HT1080 (cell line): ENCODE data around the gene EPHB2. TPM values are rescaled to one million over a fixed set of nuclear protein-coding genes. Genes with fewer than 3 reads are reported as not detected.

Experiments
- DNase-seq: peaks from one replicate; pipeline ENCODE4 v3.0.0-alpha.2; 2015; ENCODE audit warnings: low read depth
- total RNA-seq: library from RNA; depleted of rRNA; stranded (reverse); fragments of >200 nt; shearing (Covaris generic); gene quantifications from 2 replicates; pipeline ENCODE4 v1.2.3, GENCODE V29; 2014

Gene EPHB2
- total RNA-seq, 1 experiment from 2014 or later: 90.3 TPM

DNA sequence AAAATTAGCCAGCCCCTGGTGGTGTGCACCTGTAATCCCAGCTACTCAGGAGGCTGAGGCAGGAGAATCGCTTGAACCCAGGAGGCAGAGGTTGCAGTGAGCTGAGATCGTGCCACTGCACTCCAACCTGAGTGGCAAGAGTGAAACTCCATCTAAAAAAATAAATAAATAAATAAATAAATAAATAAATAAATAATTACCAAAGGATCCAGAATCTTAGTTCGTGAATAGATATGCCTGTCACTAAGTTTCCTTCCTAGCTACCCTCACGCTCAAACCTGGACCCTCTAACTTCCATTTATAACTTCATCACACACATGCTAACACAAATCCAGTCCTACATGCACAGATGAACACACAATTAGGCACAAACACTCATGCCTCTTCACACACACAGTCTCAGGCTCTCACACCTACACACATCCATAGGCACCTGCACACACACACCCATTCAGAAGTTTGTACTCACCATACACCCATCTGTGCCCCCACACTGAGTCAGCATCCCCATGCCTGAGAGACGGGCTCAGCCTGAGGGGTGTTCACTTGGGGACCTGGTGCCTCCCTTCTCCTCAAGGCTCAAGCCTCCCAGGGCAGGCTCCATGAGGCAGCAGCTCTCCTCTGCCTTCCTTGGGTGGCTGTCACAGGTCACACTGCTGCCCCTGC, 200.5 kb downstream of the EPHB2 start:
- DNase-seq: no peak

DNA sequence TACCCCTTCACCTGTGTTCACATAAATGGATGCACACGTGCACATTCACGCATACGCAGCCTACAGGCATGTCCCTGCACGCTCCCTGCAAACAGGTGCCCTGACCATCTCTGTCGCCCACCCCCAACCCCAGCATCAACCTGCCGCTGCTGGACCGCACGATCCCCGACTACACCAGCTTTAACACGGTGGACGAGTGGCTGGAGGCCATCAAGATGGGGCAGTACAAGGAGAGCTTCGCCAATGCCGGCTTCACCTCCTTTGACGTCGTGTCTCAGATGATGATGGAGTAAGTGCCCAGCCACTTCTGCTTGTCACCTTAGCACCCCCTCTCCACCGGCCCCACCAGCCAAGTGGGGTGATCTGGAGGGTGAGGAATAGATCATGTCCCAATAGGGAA, 201.7 kb downstream of the EPHB2 start:
- no peak for DNase-seq

DNA sequence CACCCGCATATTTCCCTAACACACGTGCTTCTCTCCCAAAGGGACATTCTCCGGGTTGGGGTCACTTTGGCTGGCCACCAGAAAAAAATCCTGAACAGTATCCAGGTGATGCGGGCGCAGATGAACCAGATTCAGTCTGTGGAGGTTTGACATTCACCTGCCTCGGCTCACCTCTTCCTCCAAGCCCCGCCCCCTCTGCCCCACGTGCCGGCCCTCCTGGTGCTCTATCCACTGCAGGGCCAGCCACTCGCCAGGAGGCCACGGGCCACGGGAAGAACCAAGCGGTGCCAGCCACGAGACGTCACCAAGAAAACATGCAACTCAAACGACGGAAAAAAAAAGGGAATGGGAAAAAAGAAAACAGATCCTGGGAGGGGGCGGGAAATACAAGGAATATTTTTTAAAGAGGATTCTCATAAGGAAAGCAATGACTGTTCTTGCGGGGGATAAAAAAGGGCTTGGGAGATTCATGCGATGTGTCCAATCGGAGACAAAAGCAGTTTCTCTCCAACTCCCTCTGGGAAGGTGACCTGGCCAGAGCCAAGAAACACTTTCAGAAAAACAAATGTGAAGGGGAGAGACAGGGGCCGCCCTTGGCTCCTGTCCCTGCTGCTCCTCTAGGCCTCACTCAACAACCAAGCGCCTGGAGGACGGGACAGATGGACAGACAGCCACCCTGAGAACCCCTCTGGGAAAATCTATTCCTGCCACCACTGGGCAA, 202.9 kb downstream of the EPHB2 start:
- no peak for DNase-seq

DNA sequence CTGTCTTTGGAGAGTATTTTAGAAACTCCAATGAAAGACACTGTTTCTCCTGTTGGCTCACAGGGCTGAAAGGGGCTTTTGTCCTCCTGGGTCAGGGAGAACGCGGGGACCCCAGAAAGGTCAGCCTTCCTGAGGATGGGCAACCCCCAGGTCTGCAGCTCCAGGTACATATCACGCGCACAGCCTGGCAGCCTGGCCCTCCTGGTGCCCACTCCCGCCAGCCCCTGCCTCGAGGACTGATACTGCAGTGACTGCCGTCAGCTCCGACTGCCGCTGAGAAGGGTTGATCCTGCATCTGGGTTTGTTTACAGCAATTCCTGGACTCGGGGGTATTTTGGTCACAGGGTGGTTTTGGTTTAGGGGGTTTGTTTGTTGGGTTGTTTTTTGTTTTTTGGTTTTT, 203.5 kb downstream of the EPHB2 start:
- DNase-seq: no peak

- no peak for DNase-seq
Measured at GRCh38 chr1:22914633-22915217, 204.1 kb downstream of the EPHB2 start.

GRCh38 chr1:22915231-22915630, 204.6 kb downstream of the EPHB2 start:
- DNase-seq: no peak

DNA sequence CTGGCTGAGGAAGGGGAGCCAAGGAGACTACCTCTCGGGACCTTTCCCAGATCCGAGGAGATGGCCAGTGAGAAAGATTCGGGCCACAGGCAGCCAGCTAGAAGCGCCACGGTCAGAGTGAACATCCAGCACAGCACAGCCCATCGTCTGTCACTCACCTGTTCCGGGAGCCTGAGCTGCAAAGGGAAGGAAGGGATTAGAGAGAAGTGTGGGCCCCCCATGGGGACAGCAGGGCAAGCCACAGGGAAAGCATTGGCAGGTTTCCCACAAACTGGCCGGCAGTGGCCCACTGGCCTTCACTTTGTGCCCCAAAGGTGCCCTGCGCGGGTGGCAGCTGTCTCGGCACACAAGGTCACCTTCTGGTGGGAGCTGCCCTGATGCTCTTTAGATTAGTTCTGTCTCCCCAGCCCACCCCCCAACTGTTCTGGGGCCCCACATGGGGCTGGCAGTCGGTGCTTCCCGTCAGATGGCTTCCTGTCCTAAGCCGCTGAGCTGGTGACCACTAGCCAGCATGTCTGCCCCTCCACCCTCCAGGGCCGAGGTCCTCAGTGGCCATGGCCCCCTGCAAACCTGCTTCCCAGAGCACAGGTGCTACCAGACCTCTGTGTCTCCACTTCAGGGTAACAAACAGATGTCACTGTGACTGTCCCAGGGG, 205.3 kb downstream of the EPHB2 start:
- no peak for DNase-seq

- DNase-seq: no peak
Measured at GRCh38 chr1:22916471-22916820, 205.8 kb downstream of the EPHB2 start.

DNA sequence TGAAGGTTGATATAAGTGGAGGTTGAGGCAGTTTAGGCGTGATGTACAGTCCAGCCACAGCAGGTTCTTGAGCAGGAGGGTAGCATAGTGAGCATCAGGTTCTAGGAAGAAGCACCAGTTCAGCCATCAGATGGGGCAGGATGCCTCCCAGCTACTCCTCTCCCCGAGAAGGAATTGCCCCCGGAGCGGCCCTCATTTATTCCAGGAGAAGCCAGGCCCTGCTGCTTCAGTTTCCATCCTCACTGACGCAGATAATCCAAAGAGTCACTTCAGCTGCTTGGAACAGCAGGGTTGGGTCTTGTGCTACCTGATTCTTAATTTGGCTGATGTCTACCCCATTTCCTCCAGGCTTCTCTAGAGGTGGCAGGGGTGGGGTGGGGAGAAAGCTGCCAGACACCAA, 207.3 kb downstream of the EPHB2 start:
- no peak for DNase-seq

- DNase-seq: no peak
Measured at GRCh38 chr1:22918644-22919043, 208.0 kb downstream of the EPHB2 start.

- no peak for DNase-seq
Measured at GRCh38 chr1:22919341-22920025, 208.8 kb downstream of the EPHB2 start.

- DNase-seq: no peak
Measured at GRCh38 chr1:22920026-22920733, 209.5 kb downstream of the EPHB2 start.

DNA sequence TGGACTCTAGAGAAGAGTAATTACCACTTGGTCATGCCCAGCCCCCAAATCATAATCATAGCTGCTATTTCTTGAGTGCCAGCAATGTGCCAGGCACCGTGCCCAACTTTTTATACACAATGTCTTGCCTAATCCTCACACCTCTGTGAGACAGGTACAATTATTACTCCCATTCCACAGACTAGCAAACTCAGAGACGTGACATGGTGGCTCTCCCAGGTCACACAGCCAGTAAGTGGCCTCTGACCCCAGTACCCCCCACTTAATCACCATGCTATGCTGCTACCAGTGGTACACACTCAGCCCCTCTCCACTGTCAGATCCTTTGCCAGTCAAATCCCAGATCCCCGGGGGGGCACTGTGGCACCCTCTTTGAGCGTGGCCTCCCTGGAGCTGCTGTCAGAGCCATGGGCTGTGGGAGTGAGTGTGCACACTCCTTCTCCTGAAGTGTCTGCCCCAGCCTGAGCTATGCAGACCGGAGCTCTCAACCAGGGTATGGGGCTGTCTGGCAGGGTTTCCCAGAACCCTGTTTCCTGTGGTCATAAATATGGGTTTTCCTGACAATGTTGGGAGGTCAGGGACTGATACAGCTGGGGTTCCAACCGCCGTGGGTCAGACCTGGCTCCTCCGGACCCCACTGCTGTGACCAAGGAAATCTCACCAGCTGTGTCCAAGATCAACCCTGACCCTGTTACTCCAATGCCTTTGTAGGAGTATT, 210.3 kb downstream of the EPHB2 start:
- DNase-seq: no peak

GRCh38 chr1:22921452-22922126, 210.9 kb downstream of the EPHB2 start:
- no peak for DNase-seq

DNA sequence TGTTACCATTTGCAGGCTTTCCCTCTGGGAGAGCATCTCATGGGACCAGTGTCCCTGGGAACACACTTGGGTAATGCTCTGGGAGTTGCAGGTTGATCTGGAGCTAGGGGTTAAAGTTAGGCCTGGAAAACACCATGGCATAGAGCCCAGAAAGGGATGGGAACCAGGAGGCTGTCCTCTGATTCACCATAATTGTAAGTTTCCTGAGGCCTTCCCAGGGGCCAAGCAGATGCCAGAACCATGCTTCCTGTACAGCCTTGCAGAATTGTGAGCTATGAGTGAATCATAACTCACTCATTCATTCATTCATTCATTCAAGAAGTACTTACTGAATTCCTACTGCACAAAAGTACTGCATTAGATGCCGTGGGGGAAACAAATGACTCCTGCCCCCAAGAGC, 212.0 kb downstream of the EPHB2 start:
- DNase-seq: peak; percentile 38

DNA sequence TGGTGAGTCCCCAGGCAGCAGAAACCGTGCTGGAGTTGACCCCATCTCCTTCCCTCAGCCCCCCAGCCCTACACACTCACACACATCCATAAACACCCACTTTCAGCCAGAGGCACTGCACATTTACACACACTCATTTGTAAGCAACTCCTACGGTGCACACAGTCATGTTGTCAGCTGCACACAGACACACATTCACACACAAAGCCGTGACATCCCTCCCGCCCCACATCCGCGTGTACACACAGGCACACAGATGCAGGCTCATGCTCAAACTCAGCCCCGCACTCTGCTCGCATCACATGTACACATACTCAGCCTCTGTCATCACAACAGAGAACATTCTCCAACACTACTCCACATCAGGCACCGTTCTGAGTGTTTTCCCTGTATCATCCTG, 214.5 kb downstream of the EPHB2 start:
- DNase-seq: no peak

- DNase-seq: peak; percentile 35
Measured at GRCh38 chr1:22930240-22930912, 219.7 kb downstream of the EPHB2 start.

- no peak for DNase-seq
Measured at GRCh38 chr1:22932803-22933470, 222.3 kb downstream of the EPHB2 start.

DNA sequence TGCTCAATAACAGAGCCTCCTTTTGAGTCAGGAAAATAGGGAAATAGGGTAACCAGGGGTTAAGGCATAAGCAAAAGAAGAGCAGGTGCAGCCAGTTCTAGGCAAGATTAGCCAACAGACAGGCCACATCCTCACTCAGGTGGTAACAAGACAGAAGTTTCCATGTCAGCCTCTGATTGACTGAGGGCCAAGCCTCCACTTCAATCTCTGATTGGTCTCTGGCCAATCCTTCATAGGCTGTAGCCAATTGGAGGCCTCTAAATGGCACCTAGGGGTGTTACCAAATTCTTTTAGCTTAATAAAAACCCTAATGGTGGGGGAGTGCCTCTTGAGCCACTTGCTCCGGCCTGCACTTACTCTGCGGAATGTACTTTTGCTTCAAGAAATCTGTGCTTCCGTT, 224.8 kb downstream of the EPHB2 start:
- no peak for DNase-seq
